K562 (cell line): Measurements from ENCODE around the gene MARK2. TPM values are rescaled to one million over a fixed set of nuclear protein-coding genes. Genes with fewer than 3 reads are reported as not detected.

ENCODE experiments used
- ATAC-seq: fragments of 200-7000 bp; cut with Tn5 transposase; 3 replicates; pipeline ENCODE4 v1.9.1; 2020; ENCODE audit warnings: moderate library complexity
- BruUV-seq: library from RNA; stranded (reverse); fragments of 400-500 nt; replicated peaks from 2 replicates; lab custom pipeline; 2021; lab: Mats Ljungman, UMichigan
- CTCF ChIA-PET: fragments of 300-600 bp; formaldehyde crosslinking; extraction: SDS; loops from one replicate; lab custom pipeline; 2021; ENCODE audit warnings: low intra/inter-chr PET ratio; lab: Yijun Ruan, JAX
- POLR2A ChIA-PET: fragments of 300-600, 350-650 bp; sonication (Branson Sonifier 250); formaldehyde crosslinking; extraction: SDS; loops from one replicate; lab custom pipeline; 2021; ENCODE audit warnings: antibody characterized with exemption, inconsistent platforms; lab: Yijun Ruan, JAX
- DNase-seq, 4 experiments: peaks; one replicate each; pipeline versions ENCODE4 v3.0.0 to v3.0.0-alpha.2; 2011 to 2018; ENCODE audit warnings: low spot score in 3 of 4, mixed read lengths in 3 of 4; ENCODE audit errors: extremely low read depth in 1 of 4
- FAIRE-seq: peaks from 2 replicates; lab custom pipeline; 2011; peaks lifted over from hg19 to GRCh38; lab: Jason Lieb, UNC
- H2AFZ ChIP-seq: 2 replicates; pipeline ENCODE4 v1.6.0; 2011; ENCODE audit warnings: low read depth, low read length, control low read depth, inconsistent platforms
- H3K27ac ChIP-seq: fragments of 200-600 bp; 3 replicates; pipeline ENCODE4 v1.8.0; 2011; ENCODE audit warnings: low read depth, mild to moderate bottlenecking, control low read depth, inconsistent platforms, low read length, moderate library complexity, mixed read lengths; ENCODE audit errors: extremely low read depth
- H3K27me3 ChIP-seq, 2 experiments: fragments of 300-600 bp in 1 of 2; 2 replicates in 1 of 2; 3 replicates in 1 of 2; pipeline versions ENCODE4 v1.6.0 to v1.8.0; 2011; ENCODE audit warnings: inconsistent platforms in 2 of 2, low read length in 2 of 2, mild to moderate bottlenecking in 1 of 2, mixed read lengths in 1 of 2, moderate library complexity in 1 of 2; ENCODE audit not compliant: control insufficient read depth in 2 of 2, insufficient read depth in 2 of 2
- H3K36me3 ChIP-seq: fragments of 300-600 bp; 3 replicates; pipeline ENCODE4 v1.8.0; 2011; ENCODE audit warnings: mild to moderate bottlenecking, low read length, inconsistent platforms; ENCODE audit not compliant: control insufficient read depth, insufficient read depth
- H3K4me1 ChIP-seq, 2 experiments: fragments of 200-600 bp in 1 of 2; replicated peaks in 1 of 2; 2 replicates in 1 of 2; 3 replicates in 1 of 2; pipeline versions ENCODE4 v1.5.1 to v1.8.0; 2011; ENCODE audit warnings: inconsistent platforms in 2 of 2, low read length in 2 of 2, mild to moderate bottlenecking in 1 of 2, mixed read lengths in 1 of 2, moderate library complexity in 1 of 2; ENCODE audit not compliant: control insufficient read depth in 2 of 2, insufficient read depth in 2 of 2
- H3K4me2 ChIP-seq: 2 replicates; pipeline ENCODE4 v1.6.1; 2011; ENCODE audit warnings: low read length, control low read depth, inconsistent platforms, mixed read lengths; ENCODE audit not compliant: insufficient read depth
- H3K4me3 ChIP-seq: fragments of 200-600 bp; sonication (generic), shearing (Covaris generic); 2 replicates; pipeline ENCODE4 v1.5.1; 2016; ENCODE audit warnings: control low read depth, inconsistent platforms
- H3K79me2 ChIP-seq: fragments of 200-600 bp; 3 replicates; pipeline ENCODE4 v1.8.0; 2011; ENCODE audit warnings: low read length, inconsistent platforms; ENCODE audit not compliant: control insufficient read depth, insufficient read depth
- H3K9ac ChIP-seq, 2 experiments: 2 replicates each; pipeline versions ENCODE4 v1.6.0 to v1.6.1; 2011; ENCODE audit warnings: low read depth in 2 of 2, low read length in 2 of 2, control low read depth in 1 of 2, inconsistent platforms in 1 of 2, mild to moderate bottlenecking in 1 of 2, mixed read lengths in 1 of 2; ENCODE audit not compliant: insufficient read depth in 1 of 2
- H3K9me1 ChIP-seq: one replicate; pipeline ENCODE4 v1.6.0; 2011; ENCODE audit warnings: inconsistent platforms, mild to moderate bottlenecking, low read length, moderate library complexity; ENCODE audit not compliant: control insufficient read depth, insufficient read depth
- H3K9me3 ChIP-seq: replicated peaks from 2 replicates; pipeline ENCODE4 v1.5.1; 2011; ENCODE audit warnings: low read depth, low read length, inconsistent platforms; ENCODE audit not compliant: control insufficient read depth, insufficient read depth
- H4K20me1 ChIP-seq: replicated peaks from 2 replicates; pipeline ENCODE4 v1.6.1; 2011; ENCODE audit warnings: low read length, inconsistent platforms, mixed read lengths; ENCODE audit not compliant: control insufficient read depth, insufficient read depth
- BRCA1 ChIP-seq, 2 experiments: fragments of 450-650 bp in 1 of 2; sonication (generic) in 1 of 2; formaldehyde crosslinking in 1 of 2; IDR thresholded peaks; 2 replicates each; pipeline versions ENCODE4 v1.5.0 to v1.6.1; 2017 to 2020; ENCODE audit warnings: mild to moderate bottlenecking in 1 of 2, missing genetic modification reagents in 1 of 2
- KDM4B ChIP-seq, 2 experiments: fragments of 450-650 bp in 1 of 2; sonication (generic) in 1 of 2; IDR thresholded peaks; 2 replicates each; pipeline ENCODE4 v1.6.1; 2016 to 2017; ENCODE audit warnings: borderline replicate concordance in 2 of 2, antibody characterized with exemption in 1 of 2, low read depth in 1 of 2, mild to moderate bottlenecking in 1 of 2
- NCOA6 ChIP-seq: fragments of 450-650 bp; IDR thresholded peaks from 2 replicates; pipeline ENCODE4 v1.6.1; 2017; ENCODE audit warnings: mild to moderate bottlenecking
- NCOR1 ChIP-seq: fragments of 450-650 bp; IDR thresholded peaks from 2 replicates; pipeline ENCODE4 v1.6.1; 2016; ENCODE audit warnings: mild to moderate bottlenecking, moderate library complexity
- NRF1 ChIP-seq, 2 experiments: fragments of 450-650 bp; IDR thresholded peaks in 1 of 2; conservative IDR thresholded peaks in 1 of 2; 2 replicates each; pipeline ENCODE4 v1.6.1; 2014; ENCODE audit warnings: mild to moderate bottlenecking in 2 of 2
- PRMT5 ChIP-seq: sonication (generic); formaldehyde crosslinking; IDR thresholded peaks from 2 replicates; pipeline ENCODE4 v1.5.0; 2020; ENCODE audit warnings: missing genetic modification reagents
- ZNF408 ChIP-seq: fragments of 250-450 bp; sonication (Bioruptor Pico); IDR thresholded peaks from 2 replicates; pipeline ENCODE4 v1.4.0; 2020; ENCODE audit warnings: low read depth, mild to moderate bottlenecking, moderate library complexity
- ZNF778 ChIP-seq: fragments of 450-650 bp; formaldehyde crosslinking; IDR thresholded peaks from 2 replicates; pipeline ENCODE4 v1.4.0; 2020; ENCODE audit warnings: mild to moderate bottlenecking, moderate library complexity
- WGBS: fragments of 100-300 bp; shearing (Covaris generic); methylation state at CpG from one replicate; pipeline ENCODE4 v1.1.6; 2016; ENCODE audit warnings: low coverage, mixed read lengths; ENCODE audit not compliant: insufficient coverage; ENCODE audit errors: missing lambda C conversion rate; 5-methylcytosine and 5-hydroxymethylcytosine counted together
- in situ Hi-C: fragments of 300-500 bp; cut with MboI; formaldehyde crosslinking; loops from 4 replicates; pipeline ENCODE4 v1.15.0; 2018; ENCODE audit warnings: inconsistent platforms, mixed read lengths
- intact Hi-C: fragments of 100-400 bp; cut with micrococcal nuclease; formaldehyde crosslinking; loops from 2 replicates; pipeline ENCODE4 v1.14.2; 2022
- polyA plus RNA-seq, 8 experiments: library from polyadenylated mRNA; depleted of rRNA in 4 of 8; stranded (reverse) in 5 of 8; unstranded in 3 of 8; fragments of >200 nt; fragmentation: Nextera tagmentation in 2 of 8; fragmentation: Illumina TruSeq in 1 of 8; extraction: Ambion mirVana in 2 of 8; extraction: Trizol in 1 of 8; gene quantifications; 2 replicates each; pipeline versions ENCODE4 v1.2.1 to v1.2.3, GENCODE V29; 2011 to 2014; ENCODE audit warnings: inconsistent platforms in 1 of 8, missing spikeins in 1 of 8
- total RNA-seq, 7 experiments: library from RNA; depleted of rRNA in 6 of 7; stranded (reverse); fragments of >200 nt in 6 of 7; fragmentation: Illumina TruSeq in 2 of 7; extraction: Trizol in 2 of 7; gene quantifications; 2 replicates each; pipeline versions ENCODE4 v1.2.1 to v1.2.3, GENCODE V29; 2011 to 2021; ENCODE audit warnings: low replicate concordance in 1 of 7
- TF ChIP-seq, protein P1 (sequence below): fragments of 450-650 bp; IDR thresholded peaks from 2 replicates; pipeline ENCODE4 v1.6.1; 2016; ENCODE audit warnings: low read depth, mild to moderate bottlenecking, moderate library complexity
- TF ChIP-seq, protein P2 (sequence below): fragments of 250-450 bp; sonication (Bioruptor Pico); IDR thresholded peaks from 2 replicates; pipeline ENCODE4 v1.4.0; 2020; ENCODE audit warnings: mild to moderate bottlenecking, moderate library complexity

MARK2 gene
- total and polyA plus RNA-seq, 9 of the 15 experiments (the other 6 are each of a cell fraction or from before 2014, with no cell fraction given): 0.32 to 43.5 (median 15.1) TPM

DNA sequence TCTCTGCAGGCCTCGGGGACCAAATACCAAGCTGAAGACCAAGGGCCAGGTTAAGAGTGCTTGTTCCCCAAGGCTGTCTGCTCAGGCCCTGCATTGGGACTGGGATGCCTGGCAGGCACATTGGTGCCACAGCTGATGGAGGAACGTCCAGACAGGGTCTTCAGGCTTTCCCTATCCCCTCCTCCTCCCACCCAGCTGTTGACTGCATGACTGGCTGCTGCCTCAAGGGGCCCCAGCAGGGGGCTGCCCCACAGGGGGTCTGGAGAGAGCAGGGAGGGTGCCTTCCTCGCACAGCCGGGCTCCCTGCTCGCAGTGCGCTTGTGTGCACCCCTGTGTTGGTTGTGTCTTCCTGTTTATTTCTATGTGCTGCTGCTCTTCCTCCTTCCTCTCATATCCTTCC is 68.2 kb downstream of the MARK2 start:
- Histone ChIP-seq H3K9me1 (no peaks in the 10 kb centered on the region), H3K36me3 (peaks cover 75% of the 10 kb centered on the region; the same call in 2 of the 3 replicates), H3K79me2 (no peaks in the 10 kb centered on the region), H3K4me2 (no peak overlapping the region), H3K27me3 (no peaks in the 10 kb centered on the region), H3K4me1 (peaks cover 0 to 36% of the 10 kb centered on the region in 2 experiments; a peak in 2 of 5 replicates), H3K4me3 (no peak overlapping the region), H3K9me3 (no peaks in the 10 kb centered on the region), H4K20me1 (0 out of 2 replicates have a peak, but pooled peaks cover 6% of the 10 kb centered on the region), H3K9ac (peak overlapping the region in 1 of 2 experiments; percentile 61; a peak in 1 of 4 replicates), H2AFZ (no peak overlapping the region), H3K27ac (no peak overlapping the region)
- WGBS: 72% methylated on average over 6 of the region's 6 CpGs
- no peak for ATAC-seq
- intact Hi-C loops: no loop called here
- peak in 1 of 4 experiments; percentile 11 for DNase-seq
- POLR2A ChIA-PET: interaction anchor here (0.5 to 1.3 kb wide), 5 partner anchors 8 to 278 kb away, joined by 3 to 4 read pairs (median 3); partner anchors contain the start of gene STIP1
- in situ Hi-C loops: no loop called here
- CTCF ChIA-PET: interaction anchor here (2.2 kb wide), 1 partner anchor 69 kb away, joined by 13 read pairs; no protein-coding TSS in a partner anchor
- no peak for FAIRE-seq
- no TSS peak for BruUV-seq
- TF ChIP-seq NCOR1: no peak
- no peak for TF ChIP-seq NCOA6
- TF ChIP-seq, protein P1, sequence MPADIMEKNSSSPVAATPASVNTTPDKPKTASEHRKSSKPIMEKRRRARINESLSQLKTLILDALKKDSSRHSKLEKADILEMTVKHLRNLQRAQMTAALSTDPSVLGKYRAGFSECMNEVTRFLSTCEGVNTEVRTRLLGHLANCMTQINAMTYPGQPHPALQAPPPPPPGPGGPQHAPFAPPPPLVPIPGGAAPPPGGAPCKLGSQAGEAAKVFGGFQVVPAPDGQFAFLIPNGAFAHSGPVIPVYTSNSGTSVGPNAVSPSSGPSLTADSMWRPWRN: no peak
- no peak for TF ChIP-seq ZNF778 (CRISPR knock-in tag)
- no peak for TF ChIP-seq PRMT5 (CRISPR knock-in tag)
- TF ChIP-seq, protein P2, sequence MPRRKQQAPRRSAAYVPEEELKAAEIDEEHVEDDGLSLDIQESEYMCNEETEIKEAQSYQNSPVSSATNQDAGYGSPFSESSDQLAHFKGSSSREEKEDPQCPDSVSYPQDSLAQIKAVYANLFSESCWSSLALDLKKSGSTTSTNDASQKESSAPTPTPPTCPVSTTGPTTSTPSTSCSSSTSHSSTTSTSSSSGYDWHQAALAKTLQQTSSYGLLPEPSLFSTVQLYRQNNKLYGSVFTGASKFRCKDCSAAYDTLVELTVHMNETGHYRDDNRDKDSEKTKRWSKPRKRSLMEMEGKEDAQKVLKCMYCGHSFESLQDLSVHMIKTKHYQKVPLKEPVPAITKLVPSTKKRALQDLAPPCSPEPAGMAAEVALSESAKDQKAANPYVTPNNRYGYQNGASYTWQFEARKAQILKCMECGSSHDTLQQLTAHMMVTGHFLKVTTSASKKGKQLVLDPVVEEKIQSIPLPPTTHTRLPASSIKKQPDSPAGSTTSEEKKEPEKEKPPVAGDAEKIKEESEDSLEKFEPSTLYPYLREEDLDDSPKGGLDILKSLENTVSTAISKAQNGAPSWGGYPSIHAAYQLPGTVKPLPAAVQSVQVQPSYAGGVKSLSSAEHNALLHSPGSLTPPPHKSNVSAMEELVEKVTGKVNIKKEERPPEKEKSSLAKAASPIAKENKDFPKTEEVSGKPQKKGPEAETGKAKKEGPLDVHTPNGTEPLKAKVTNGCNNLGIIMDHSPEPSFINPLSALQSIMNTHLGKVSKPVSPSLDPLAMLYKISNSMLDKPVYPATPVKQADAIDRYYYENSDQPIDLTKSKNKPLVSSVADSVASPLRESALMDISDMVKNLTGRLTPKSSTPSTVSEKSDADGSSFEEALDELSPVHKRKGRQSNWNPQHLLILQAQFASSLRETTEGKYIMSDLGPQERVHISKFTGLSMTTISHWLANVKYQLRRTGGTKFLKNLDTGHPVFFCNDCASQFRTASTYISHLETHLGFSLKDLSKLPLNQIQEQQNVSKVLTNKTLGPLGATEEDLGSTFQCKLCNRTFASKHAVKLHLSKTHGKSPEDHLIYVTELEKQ (CRISPR knock-in tag): no peak
- TF ChIP-seq NRF1 (conservative IDR thresholded peaks at IDR 0.05 in 1 of 2, IDR thresholded peaks at IDR 0.05 in 1 of 2): no peak
- no peak for TF ChIP-seq ZNF408 (CRISPR knock-in tag)
- no peak for TF ChIP-seq BRCA1 (IDR thresholded peaks at IDR 0.05)
- no peak for TF ChIP-seq BRCA1 (CRISPR knock-in tag; IDR thresholded peaks at IDR 0.05)
- no peak for TF ChIP-seq KDM4B (IDR thresholded peaks at IDR 0.05; ENCODE audit: borderline replicate concordance in 2 of 2, low read depth in 1 of 2)
